ENCODE measurements around the gene TMEM200B.
"Not testable (repeated sequence)": the region's sequence is repeated elsewhere in the genome, so short reads cannot be mapped to it uniquely, and the experiment has no call there.

TMEM200B gene

GRCh38 chr1:29133861-29134694, 10.4 kb upstream of the TMEM200B start:
- DNase-seq (ENCODE audit: low read depth in 2 of 2): no peak

GRCh38 chr1:29131056-29131455, 7.4 kb upstream of the TMEM200B start:
- DNase-seq (ENCODE audit: low read depth in 2 of 2): not testable (repeated sequence)

DNA sequence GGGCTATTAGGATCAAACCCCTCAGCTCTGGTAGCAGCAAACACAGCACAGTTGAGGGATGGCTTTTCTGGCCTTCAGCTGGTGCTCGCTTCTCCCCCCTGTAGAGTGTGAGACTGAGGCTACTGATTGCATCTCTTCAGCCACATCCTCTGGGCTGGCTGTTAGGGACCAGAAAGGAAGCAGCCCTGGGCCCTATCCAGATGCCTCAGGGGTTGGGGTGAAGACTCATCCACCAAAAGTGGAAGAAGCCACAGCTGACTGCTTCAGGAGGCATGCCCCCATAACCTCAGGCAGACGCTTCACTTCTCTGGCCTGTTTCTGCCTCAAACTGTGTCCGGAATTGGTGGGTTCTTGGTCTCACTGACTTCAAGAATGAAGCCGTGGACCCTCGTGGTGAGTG, 6.2 kb upstream of the TMEM200B start:
- no peak for DNase-seq (ENCODE audit: low read depth in 2 of 2)

- no peak for DNase-seq (ENCODE audit: low read depth in 2 of 2)
Measured at GRCh38 chr1:29128739-29129138, 5.0 kb upstream of the TMEM200B start.

GRCh38 chr1:29126198-29126597, 2.5 kb upstream of the TMEM200B start:
- DNase-seq (ENCODE audit: low read depth in 2 of 2): no peak

- DNase-seq (ENCODE audit: low read depth in 2 of 2): no peak
Measured at GRCh38 chr1:29125788-29126187, 2.1 kb upstream of the TMEM200B start.

GRCh38 chr1:29125237-29125641, 1.5 kb upstream of the TMEM200B start:
- no peak for DNase-seq (ENCODE audit: low read depth in 2 of 2)

GRCh38 chr1:29124366-29125236, 898 bp upstream of the TMEM200B start:
- DNase-seq (ENCODE audit: low read depth in 2 of 2): peak; percentile 57 to 59

- no peak for DNase-seq (ENCODE audit: low read depth in 2 of 2)
Measured at GRCh38 chr1:29123053-29123886, 433 bp downstream of the TMEM200B start.

DNA sequence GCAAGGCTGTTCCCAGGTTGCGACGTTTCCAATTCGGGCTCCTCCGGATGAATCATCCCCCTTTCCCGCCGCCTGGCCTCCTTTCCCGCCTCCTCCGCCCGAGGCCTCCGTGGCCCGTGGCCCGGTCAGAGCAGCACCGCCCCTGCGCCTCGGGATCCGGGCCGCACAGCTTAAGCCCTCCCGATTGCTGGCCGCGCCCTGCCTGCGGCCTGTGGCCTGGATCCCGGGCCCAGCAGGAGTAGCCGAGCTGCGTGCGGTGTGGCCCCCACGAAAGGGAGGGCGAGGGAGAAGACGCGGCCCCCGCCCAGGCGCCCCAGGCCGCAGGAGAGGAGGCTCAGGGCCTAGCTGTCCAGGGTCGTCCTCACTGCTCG, 1.0 kb downstream of the TMEM200B start:
- DNase-seq (ENCODE audit: low read depth in 2 of 2): no peak

DNA sequence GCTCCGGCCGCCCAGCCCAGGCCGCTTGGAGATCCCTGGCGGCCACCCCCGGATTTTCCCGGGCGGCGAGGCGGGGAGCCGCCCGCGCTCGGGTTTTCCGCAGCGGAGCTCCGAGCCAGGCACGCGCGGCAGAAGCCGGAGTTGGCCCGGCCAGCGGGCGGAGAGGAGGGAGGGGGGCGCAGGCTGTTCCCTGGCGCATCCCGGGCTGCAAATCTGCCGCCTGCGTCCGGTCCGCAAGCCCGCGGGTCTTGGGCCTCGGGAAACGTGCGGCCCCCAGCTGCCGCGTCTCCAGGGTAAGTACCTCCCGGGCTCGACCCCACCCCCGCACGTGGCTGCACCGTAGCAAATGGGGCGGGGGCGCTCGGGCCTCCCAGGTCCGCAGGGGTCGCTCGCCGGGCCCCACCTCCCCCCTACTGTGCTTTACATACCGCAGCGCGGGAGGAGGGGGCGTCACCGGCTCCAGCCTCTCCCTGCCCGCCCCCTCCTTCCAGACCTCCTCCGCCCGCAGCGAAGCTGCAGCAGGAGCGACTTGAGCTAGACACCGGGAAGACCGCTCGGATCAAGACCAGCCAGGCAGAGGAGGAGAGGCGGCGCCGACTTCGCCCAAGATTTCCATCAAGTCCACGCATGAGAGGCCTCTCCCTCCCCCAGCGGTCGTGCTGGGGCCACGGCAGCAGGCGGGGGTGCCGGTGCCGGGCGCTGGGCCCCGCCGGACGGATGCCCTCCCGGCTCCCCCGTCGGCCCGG, 1.6 kb downstream of the TMEM200B start:
- no peak for DNase-seq (ENCODE audit: low read depth in 2 of 2)

- DNase-seq (ENCODE audit: low read depth in 2 of 2): no peak
Measured at GRCh38 chr1:29121516-29121935, 2.2 kb downstream of the TMEM200B start.

GRCh38 chr1:29120947-29121485, 2.7 kb downstream of the TMEM200B start:
- DNase-seq (ENCODE audit: low read depth in 2 of 2): peak; percentile 54 to 59

- DNase-seq (ENCODE audit: low read depth in 2 of 2): no peak
Measured at GRCh38 chr1:29120367-29120766, 3.3 kb downstream of the TMEM200B start.

- no peak for DNase-seq (ENCODE audit: low read depth in 2 of 2)
Measured at GRCh38 chr1:29119121-29119929, 4.4 kb downstream of the TMEM200B start.

- no peak for DNase-seq (ENCODE audit: low read depth in 2 of 2)
Measured at GRCh38 chr1:29117381-29117780, 6.3 kb downstream of the TMEM200B start.

GRCh38 chr1:29114654-29115053, 9.0 kb downstream of the TMEM200B start:
- no peak for DNase-seq (ENCODE audit: low read depth in 2 of 2)

DNA sequence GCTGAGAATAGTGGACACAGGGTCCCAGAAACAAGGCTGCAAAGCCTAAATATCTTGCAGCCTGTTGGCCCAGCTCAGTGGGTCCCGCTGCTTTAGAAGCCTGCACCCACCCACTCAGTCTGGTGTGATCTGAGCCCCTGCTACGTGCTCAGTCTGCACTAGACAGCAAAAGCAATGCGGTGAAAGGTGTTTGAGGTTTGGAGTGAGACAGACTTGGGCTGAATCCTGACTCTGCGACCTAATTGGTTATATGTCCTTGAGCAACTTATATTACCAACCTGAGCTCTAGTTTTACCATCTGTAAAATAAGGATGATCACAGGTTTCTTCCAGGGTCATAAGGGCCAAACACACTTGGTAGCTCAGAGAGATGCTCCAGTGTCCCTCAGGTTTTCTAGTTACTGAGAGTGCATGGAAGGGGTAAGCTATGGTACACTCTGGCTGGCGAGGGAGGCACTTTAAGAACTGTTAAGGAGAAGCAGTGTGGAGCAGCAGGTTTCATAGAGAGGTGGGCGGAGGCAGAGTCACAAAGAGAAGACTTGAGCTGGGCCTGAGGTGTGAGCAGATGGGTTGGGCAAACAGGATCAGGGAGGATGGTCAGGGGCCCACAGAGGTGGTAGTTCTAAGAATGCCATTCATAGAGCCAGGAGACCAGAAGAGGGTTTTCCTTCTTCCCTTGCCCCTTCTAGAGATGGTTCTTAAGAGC, 10.1 kb downstream of the TMEM200B start:
- DNase-seq (ENCODE audit: low read depth in 2 of 2): no peak

GRCh38 chr1:29112705-29113412, 10.8 kb downstream of the TMEM200B start:
- DNase-seq (ENCODE audit: low read depth in 2 of 2): no peak

Data from stimulated activated CD8-positive, alpha-beta memory T cell treated with anti-CD3 and anti-CD28 coated beads, Interleukin-2, amount 100 ng/mL, for 48 hours (primary cell).